ENCODE data around the gene CD1C. TPM values are rescaled to one million over a fixed set of nuclear protein-coding genes. Genes with fewer than 3 reads are reported as not detected.
"Not testable (repeated sequence)": the region's sequence is repeated elsewhere in the genome, so short reads cannot be mapped to it uniquely, and the experiment has no call there.

CD1C gene
- total and polyA plus RNA-seq, 9 donors = 0.47 to 1.6 (median 0.98) TPM

- DNase-seq = no peak
- Histone ChIP-seq H3K9me3 (replicated peaks; ENCODE audit: control insufficient read depth, low read depth, low read length) (no peaks in the 10 kb centered on the region), H3K36me3 (ENCODE audit: control insufficient read depth, insufficient read depth, low read length) (no peaks in the 10 kb centered on the region), H3K27ac (ENCODE audit: low read length) (no peak overlapping the region), H3K27me3 (ENCODE audit: control insufficient read depth, insufficient read depth, low read length) (no peaks in the 10 kb centered on the region), H3K4me1 (ENCODE audit: control insufficient read depth, insufficient read depth, low read length) (no peaks in the 10 kb centered on the region), H3K4me3 (ENCODE audit: low read length) (no peak overlapping the region)
Observed at GRCh38 chr1:158335213-158335532, 45.5 kb downstream of the CD1C start.

GRCh38 chr1:158336413-158336812 lies 46.7 kb downstream of the CD1C start:
- DNase-seq = not testable (repeated sequence)

More at GRCh38 chr1:158336413-158336812, 46.7 kb downstream of the CD1C start:
- H3K36me3 ChIP-seq (ENCODE audit: control insufficient read depth, insufficient read depth, low read length); H3K27ac ChIP-seq (ENCODE audit: low read length); H3K27me3 ChIP-seq (ENCODE audit: control insufficient read depth, insufficient read depth, low read length); H3K4me3 ChIP-seq (ENCODE audit: low read length); H3K4me1 ChIP-seq (ENCODE audit: control insufficient read depth, insufficient read depth, low read length); H3K9me3 ChIP-seq (replicated peaks; ENCODE audit: control insufficient read depth, low read depth, low read length): not testable (repeated sequence)
- 76% methylated on average over 3 of the region's 7 CpGs for WGBS (ENCODE audit: insufficient coverage)

Other genes with a start within 250 kb of the CD1C start
- 1.6 TPM for gene CD1D, start 109.0 kb upstream of the CD1C start, total RNA-seq
- gene CD1D, start 109.0 kb upstream of the CD1C start, polyA plus RNA-seq (ENCODE audit: insufficient read depth in 1 of 8, insufficient read length in 8 of 8, low replicate concordance in 1 of 8) = 1 to 10 TPM in 6 of 8 donors, under 1 TPM in 2; 0.83 to 1.9 (median 1.5) TPM
- gene CD1A, start 35.5 kb upstream of the CD1C start, total RNA-seq = 0.04 TPM
- under 1 TPM in 3 of 8 donors, not detected in 5; 0.07 to 0.28 (median 0.25) TPM for gene CD1A, start 35.5 kb upstream of the CD1C start, polyA plus RNA-seq (ENCODE audit: insufficient read depth in 1 of 8, insufficient read length in 8 of 8, low replicate concordance in 1 of 8)
- 0.09 TPM for gene CD1B, start 41.6 kb downstream of the CD1C start, total RNA-seq
- gene CD1B, start 41.6 kb downstream of the CD1C start, polyA plus RNA-seq (ENCODE audit: insufficient read depth in 1 of 8, insufficient read length in 8 of 8, low replicate concordance in 1 of 8) = not detected
- gene CD1E, start 64.0 kb downstream of the CD1C start, total RNA-seq = 0.18 TPM
- gene CD1E, start 64.0 kb downstream of the CD1C start, polyA plus RNA-seq (ENCODE audit: insufficient read depth in 1 of 8, insufficient read length in 8 of 8, low replicate concordance in 1 of 8) = under 1 TPM in 5 of 8 donors, not detected in 3; 0.10 to 0.24 (median 0.16) TPM
- not detected for gene OR10T2, start 109.5 kb downstream of the CD1C start, total RNA-seq
- gene OR10T2, start 109.5 kb downstream of the CD1C start, polyA plus RNA-seq (ENCODE audit: insufficient read depth in 1 of 8, insufficient read length in 8 of 8, low replicate concordance in 1 of 8) = not detected
- gene OR10K2, start 136.3 kb downstream of the CD1C start, total RNA-seq = not detected
- gene OR10K2, start 136.3 kb downstream of the CD1C start, polyA plus RNA-seq (ENCODE audit: insufficient read depth in 1 of 8, insufficient read length in 8 of 8, low replicate concordance in 1 of 8) = under 1 TPM in 1 of 8 donors, not detected in 7; 0.31 TPM
- not detected for gene OR10K1, start 171.9 kb downstream of the CD1C start, total RNA-seq
- gene OR10K1, start 171.9 kb downstream of the CD1C start, polyA plus RNA-seq (ENCODE audit: insufficient read depth in 1 of 8, insufficient read length in 8 of 8, low replicate concordance in 1 of 8) = under 1 TPM in 3 of 8 donors, not detected in 5; 0.03 to 0.10 (median 0.04) TPM
- gene OR10R2, start 182.3 kb downstream of the CD1C start, total RNA-seq = not detected
- under 1 TPM in 1 of 8 donors, not detected in 7; 0.70 TPM for gene OR10R2, start 182.3 kb downstream of the CD1C start, polyA plus RNA-seq (ENCODE audit: insufficient read depth in 1 of 8, insufficient read length in 8 of 8, low replicate concordance in 1 of 8)

Data from muscle of leg (tissue), 11 donors.